Measurements from ENCODE around the gene CLEC4G.

Gene CLEC4G

DNA sequence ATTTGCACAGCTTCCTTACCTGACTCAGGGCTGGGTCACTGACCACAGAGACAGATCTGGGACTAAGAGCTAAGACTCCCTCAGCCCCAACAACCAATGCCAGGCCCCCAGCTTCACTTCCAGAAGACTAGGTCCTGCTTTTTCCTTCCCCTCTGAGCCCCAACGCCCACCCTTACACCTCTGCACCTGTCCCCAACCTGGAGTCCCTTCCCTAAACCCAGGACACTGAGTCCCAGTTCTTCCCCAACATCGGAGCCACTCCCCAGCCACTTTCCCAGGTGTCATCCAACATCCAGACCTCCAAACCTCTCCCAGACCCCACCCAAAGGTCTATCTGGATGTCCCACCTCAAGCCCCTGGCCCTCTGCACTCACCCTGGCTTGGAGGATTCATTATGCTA lies 32.9 kb downstream of the CLEC4G start:
- FAIRE-seq (no peak), DNase-seq (ENCODE audit: insufficient read length, low spot score) (no peak)

DNA sequence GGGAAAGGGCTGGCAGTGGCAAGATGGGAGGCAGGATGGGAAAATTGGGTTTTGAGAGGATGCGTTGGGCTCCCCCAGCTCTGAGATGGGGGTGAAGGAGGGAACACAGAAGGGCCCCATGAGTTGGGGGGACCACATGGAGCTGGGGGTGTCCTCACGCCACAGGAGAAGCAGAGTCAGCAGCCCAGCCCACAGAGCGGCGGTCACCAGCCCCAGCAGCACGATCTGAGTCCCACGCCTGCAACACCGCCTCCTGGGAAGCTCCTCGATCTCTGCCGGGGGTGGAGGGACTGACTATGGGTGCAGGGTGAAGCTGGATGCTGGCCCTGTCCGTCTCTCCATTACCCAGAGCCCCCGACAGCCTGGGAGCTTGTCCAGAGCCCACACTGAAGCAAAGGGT lies 33.3 kb downstream of the CLEC4G start:
- DNase-seq (ENCODE audit: insufficient read length, low spot score), result no peak
- no peak for FAIRE-seq

DNA sequence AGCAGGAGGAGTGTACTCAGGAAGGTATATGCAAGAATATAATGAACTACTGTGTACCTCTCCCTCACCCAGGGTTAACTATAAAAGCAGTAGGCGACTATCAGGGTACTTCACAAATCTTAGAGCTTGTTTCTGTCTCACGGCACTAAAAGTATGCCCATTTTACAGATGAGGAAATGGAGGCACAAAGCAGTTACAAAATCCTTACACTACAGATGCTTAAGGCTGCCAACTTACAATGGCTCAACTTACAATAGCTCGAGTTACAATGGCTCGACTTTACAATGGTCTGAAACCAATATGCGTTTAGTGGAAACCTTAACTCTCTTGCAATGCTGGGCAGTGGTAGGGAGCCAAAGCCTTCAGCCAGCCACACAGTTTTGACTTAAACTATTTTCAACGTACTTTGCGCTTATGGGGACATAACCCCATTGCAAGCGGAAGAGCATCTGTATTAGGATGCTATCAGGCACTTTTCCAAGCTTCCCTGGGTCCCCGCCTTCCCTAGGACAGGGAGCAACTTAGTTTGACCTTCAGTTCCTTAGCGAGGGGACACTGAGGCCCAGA lies 34.1 kb downstream of the CLEC4G start:
- FAIRE-seq (no peak), DNase-seq (ENCODE audit: insufficient read length, low spot score) (no peak)

DNA sequence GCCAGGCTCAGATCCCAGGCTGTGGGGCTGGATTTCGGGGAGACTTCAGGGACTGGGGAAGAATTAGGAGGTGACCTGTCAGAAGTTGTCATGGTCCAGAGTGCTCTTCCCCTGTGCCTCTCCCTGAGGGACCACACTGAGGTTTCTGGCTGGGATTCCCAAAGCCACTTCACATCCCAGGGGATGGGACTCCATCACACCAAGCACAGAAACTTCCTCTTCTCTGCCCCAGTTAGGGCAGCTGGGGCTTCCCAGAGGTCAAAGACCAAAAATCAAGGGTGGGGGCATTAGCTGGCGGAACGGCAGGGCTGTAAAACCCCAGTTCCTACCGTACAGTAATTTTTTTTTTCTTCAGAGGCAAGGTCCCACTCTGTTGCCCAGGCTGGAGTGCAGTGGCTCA lies 37.4 kb downstream of the CLEC4G start:
- no peak for FAIRE-seq
- no peak for DNase-seq (ENCODE audit: insufficient read length, low spot score)

DNA sequence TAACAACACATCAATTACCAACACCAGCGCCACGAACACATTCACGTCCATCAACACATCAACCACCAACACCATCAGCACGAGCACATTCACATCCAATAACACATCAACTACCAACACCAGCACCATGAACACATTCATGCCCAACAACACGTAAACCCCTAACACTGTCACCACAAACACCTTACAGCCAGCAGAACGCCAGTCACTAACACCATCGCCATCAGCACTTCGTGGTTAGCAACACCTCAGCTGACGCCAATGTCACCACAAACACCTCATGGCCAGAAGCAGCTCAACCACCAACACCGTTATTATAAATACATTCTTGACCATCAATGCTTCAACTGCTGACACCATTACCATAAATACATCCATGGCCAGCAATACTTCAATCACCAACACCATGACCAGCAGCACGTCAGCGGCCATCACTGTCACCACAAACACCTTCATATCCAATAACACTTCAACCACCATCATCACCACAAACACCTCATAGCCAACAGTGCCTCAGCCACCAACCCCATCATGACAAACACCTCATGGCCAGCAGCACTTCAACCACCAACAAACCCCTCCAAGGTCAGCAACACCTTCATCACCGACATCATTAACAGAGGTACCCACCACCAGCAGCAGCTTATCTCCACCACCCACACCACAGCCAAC lies 39.4 kb downstream of the CLEC4G start:
- DNase-seq (ENCODE audit: insufficient read length, low spot score) (no peak), FAIRE-seq (no peak)

DNA sequence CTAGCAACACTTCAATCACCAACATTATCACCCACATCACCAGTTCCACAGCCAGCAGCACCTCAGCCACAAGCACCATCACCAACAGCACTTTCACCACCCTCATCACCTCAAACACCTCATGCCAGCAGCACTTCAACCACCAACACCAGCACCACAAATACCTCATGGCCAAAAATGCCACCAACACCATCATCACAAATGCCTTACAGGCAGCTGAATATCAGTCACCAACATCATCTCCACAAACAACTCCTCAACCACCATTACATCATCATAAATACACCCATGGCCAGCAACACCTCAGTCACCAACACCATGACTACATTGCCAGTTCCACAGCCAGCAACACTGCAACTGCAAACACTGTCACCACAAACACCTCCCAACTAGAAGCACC lies 40.4 kb downstream of the CLEC4G start:
- DNase-seq (ENCODE audit: insufficient read length, low spot score), result no peak
- no peak for FAIRE-seq

DNA sequence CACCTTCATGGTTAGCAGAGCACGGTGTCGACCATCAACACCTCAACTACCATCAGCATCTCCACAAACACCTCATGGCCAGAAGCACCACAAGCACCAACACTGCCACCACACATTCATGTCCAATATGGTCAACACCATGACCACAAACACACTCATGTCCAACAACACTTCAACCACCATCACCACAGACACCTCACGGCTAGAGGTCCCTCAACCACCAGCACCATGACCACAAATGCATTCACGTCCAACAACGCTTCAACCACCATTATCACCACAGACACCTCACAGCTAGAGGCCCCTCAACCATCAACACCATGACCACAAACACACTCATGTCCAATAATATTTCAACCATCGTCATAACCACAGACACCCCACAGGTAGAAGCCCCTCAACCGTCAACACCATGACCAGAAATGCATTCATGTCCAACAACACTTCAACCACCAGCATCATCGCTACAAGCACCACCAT lies 41.1 kb downstream of the CLEC4G start:
- FAIRE-seq (peak; percentile 91), DNase-seq (ENCODE audit: insufficient read length, low spot score) (no peak)

DNA sequence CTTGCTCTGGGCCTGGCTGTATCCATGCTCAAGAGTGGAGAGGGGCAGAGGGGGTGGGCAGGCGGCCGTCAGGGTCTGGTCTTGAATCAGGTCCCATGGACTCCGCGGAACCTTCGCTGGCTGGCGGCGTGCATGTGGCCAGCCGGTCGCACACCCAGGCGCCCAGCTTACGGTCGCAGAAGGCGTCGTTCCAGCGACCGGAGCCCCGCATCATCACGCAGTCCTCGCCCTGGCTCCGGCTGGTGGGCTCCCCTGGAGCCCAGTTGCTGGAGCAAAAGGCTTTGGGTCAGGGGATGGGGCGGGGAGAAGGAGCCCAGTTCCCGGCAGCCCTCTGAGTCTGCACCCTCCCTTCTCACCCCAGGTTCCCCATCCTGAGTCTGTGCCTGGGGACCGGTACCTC lies 42.7 kb downstream of the CLEC4G start:
- no peak for FAIRE-seq
- DNase-seq (ENCODE audit: insufficient read length, low spot score), result no peak

DNA sequence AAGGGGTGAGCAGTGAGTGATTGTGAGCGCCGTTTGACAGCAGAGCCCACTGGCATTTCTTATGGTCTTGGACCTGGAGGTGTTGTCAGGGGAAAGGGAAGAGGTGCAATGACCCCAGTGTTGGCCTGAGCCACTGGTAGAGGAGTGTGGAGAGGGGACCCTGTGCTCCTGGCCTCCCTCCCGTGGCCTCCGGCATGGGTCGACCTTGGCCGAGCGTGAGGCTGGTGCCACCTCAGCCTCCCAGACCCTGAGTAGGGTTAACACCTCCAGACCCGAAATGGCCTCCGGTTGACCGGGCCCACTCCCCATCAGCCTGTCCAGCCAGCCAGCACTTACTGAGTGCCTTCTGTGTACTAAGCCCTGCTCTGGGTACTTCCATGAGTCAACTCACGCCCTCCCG lies 44.7 kb downstream of the CLEC4G start:
- DNase-seq (ENCODE audit: insufficient read length, low spot score) (no peak), FAIRE-seq (no peak)

DNA sequence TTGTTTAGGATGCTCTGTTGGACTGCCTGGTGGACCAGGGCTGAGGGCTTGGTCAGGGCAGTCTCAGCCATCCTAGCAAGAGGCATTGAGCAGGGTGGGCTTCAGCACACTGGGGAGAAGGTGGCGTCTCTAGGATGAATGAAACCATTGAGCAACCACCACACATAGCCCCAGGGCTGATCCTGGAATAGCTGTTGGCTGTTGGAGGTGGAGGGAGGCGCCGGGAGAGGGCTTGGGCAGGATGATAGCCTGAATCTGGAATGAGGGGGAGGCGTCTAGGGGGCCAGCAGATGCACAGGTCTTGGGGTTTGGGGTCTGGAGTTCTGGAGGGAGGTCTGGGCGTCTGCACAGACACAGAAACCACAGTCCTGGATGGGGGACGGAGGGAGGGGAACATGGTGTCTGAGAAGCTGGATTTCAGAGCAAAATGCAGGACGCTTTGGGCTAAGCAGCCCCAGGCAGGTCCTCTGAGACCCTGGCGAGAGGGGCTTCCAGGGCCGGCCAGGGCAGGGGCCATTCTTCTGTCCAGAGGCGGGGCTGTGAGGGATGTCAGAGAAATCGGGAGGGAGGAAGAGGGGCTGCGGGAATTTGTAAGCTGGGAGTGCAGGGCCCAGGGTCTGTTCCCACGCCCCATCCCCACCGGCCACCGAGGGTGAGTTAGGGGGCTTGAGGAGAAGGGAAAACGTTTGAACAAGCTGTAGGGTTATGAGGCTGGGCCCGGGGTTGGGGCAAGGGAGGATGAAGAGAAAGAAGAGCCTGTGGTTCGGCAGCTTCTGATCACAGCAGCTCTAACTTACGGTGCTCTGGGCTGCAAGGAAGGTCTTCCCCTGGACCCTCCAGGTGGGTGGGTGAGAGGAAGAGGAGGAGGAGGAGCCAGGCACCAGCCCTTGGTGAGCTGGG lies 46.1 kb downstream of the CLEC4G start:
- FAIRE-seq, result no peak
- no peak for DNase-seq (ENCODE audit: insufficient read length, low spot score)

DNA sequence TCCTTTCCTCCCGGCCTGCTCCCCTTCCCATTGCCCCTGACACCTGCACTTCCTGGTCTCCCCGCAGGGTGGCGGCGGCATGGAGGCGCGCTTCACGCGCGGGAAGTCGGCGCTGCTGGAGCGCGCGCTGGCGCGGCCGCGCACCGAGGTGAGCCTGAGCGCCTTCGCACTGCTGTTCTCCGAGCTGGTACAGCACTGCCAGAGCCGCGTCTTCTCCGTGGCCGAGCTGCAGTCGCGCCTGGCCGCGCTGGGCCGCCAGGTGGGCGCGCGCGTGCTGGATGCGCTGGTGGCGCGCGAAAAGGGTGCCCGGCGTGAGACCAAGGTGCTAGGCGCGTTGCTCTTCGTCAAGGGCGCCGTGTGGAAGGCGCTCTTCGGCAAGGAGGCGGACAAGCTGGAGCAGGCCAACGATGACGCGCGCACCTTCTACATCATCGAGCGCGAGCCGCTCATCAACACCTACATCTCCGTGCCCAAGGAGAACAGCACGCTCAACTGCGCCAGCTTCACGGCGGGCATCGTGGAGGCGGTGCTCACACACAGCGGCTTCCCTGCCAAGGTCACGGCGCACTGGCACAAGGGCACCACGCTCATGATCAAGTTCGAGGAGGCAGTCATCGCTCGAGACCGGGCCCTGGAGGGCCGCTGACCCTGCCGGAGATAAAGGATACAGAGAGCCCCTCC lies 49.6 kb downstream of the CLEC4G start:
- no peak for DNase-seq (ENCODE audit: insufficient read length, low spot score)
- FAIRE-seq, result peak; percentile 16

DNA sequence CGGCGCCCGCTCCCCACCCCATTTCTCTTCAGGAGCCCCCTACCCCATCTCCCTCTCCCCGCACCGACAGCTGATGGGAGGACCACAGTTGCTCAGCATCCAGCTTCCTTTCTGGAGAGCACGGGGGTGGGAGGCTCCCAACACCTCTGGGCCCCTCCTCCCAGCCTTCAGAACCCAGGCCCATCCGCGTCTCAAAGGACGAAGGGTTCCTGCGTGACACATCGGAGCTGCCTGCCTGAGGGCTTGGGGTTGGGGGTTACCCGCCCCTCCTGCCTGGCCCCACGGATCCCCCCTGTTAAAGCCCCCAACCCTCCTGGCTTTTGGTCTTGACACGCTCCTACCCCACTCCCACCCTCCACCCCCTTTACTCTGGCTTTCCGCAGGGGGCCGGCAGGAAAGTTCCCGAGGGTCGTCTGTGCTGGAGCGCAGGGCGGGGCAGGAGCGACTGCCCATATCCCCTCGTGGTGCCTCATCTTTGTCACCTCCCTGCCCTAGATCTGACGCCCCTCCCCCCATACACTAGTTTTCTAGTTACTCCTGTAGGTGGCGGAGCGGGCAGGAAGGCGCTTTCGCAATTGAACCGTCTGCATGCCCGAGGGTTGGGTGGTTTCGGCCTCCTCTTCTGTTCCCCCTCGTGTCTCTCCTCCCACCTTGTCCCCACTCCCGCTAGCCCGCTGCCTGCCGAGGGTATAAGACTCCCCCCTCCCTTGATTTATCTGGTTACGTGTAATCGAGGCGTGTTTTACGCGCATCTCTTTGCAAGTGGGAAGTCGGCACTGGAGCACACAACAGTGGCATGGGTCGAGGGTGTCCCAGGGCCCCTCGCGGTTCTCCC lies 50.4 kb downstream of the CLEC4G start:
- FAIRE-seq (no peak), DNase-seq (ENCODE audit: insufficient read length, low spot score) (peak; percentile 57)

DNA sequence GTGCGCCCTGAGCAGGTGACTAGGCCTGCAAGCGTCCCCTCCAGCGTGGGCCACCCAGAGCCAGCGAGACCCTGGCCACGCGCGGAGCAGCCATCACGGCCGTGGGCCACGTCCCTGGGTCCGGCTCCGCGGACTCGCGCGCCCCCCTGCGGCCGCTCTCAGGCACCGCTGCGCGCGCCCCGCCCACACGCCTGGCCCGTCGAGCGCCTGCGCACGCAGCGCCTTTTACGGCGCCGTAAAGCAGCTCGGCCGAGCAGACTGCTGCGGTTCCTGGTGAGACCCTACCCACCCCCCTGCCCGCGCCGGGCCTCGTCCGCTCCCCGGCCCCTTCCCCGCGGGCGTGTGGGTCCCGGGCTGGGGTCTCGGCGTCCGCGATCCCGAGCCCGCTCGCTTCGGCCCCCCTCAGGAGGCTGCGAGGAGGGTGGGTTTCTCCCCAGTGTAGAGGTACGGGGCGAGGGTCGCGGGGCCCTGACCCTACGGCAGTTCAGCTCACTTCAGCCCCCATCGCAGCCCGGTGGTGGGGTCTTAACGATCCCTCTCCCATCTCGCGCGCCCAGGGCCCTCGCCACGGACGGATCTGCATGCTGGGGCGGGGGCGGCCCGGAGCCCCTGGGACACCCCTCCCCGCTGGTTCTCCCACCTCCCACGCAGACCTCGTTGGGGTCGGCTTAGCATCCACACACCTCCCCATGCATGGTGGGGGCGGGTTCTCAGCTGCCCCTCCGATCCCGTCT lies 51.1 kb downstream of the CLEC4G start, which contains the start of gene TRAPPC5:
TRAPPC5 (plus strand) TSS at position 228 of the 734 bp plus-strand sequence. CDS start 1,421 bp downstream, outside the sequence.
- DNase-seq (ENCODE audit: insufficient read length, low spot score), result peak; percentile 91
- peak; percentile 69 for FAIRE-seq

DNA sequence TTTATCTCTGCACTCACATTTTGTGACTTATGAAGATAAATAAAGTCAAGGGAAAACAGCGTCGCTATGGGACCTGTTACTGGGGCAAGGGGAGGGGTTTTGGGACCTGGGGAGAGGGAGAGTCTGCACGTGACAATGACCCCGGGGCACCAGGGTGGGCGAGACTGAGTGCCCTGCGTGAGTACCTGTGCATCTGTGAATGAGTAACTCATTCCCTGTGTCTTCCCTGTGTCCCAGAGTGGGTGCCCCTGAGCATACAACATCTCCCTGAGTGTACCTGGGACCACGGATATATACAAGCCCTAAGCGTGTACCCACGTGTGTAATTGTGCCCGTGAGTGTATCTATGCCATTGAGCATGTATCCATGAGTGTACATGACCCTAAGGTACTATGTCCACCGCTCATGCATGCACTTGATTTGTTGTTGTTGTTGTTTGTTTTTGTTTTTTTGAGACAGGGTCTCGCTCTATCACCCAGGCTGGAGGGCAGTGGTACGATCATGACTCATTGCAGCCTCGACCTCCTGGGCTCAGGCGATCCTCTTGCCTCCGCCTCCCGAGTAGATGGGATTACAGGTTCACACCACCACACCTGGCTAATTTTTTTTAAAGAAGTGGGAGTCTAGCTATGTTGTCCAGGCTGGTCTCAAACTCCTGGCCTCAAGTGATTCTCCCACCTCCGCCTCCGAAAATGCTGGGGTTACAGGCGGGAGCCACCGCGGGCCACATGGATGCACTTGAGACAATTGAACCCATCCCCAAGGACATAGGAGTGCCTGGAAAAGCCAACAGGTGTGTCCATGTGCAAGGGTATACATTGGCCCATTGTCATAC lies 51.9 kb downstream of the CLEC4G start:
- FAIRE-seq (peak; percentile 16), DNase-seq (ENCODE audit: insufficient read length, low spot score) (no peak)

DNA sequence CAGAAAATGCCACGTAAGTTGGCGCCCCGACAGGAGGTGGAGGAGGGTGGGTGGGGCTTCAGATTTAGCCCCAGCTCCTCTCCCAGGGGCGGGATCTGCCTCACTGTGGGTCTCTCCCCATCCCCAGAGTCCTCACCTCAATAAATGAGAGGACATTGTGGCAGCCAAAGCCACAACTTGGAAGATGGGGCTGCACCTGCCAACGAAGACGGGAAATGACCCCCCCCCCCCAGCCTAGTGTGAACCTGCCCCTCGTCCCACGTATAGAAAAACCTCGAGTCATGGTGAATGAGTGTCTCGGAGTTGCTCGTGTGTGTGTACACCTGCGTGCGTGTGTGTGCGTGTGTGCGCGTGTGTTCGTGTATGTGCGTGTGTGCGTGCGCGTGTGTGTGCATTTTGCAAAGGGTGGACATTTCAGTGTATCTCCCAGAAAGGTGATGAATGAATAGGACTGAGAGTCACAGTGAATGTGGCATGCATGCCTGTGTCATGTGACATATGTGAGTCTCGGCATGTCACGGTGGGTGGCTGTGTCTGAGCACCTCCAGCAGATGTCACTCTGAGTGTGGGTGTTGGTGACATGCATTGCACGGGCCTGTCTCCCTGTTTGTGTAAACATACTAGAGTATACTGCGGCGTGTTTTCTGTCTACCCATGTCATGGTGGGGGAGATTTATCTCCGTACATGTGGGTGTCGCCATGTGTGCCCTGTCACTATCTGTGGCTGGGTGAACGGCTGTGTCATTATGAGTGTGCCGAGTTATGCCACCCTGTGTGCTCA lies 52.7 kb downstream of the CLEC4G start:
- FAIRE-seq, result peak; percentile 60
- no peak for DNase-seq (ENCODE audit: insufficient read length, low spot score)
